ENCODE data around the gene TOM1.

The TOM1 gene

DNA sequence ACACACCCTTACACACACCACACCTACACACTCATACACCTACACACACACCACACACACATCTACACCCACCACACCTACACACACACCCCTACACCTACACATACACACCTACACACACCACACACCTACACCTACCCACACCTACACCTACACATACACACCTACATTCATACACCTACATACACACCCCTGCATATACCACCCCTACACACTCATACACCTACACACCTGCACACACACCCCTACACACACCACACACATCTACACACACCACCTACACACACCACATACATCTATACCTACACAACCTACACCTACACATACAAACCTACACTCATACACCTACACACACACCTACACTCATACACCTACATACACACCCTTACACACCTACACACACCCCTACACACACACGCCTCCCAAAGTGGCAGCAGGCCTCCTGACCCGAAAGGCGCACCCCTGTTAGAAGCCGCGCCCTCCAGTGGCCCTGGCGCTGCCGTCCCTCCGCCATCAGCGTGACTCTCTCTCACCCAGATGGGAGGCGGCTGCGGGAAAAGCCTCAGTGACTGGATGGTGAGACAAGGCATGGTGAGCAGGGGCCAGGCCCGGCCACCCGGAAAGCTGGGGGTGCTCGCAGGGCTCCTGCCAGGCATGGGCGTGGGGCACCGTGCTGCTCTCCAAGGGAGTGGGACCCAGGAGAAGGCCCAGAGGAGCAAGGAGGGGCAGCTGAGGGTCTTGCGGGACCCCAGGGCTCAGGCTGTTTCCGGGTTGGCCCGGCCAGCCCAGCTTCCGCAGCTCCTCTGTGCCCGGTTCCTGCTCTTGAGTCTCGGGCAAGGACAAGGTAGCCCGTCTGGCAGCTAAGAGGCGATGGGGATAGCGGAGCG lies 44.2 kb downstream of the TOM1 start:
- no peaks in the 10 kb centered on the region for H3K9me3 ChIP-seq (ENCODE audit: control insufficient read depth in 1 of 2, low read length in 2 of 2)
- no peak overlapping the region for H3K27ac ChIP-seq (ENCODE audit: low read depth, low read length)
- H3K4me3 ChIP-seq (ENCODE audit: low read depth in 1 of 2, low read length in 2 of 2) = no peak overlapping the region
- H3K36me3 ChIP-seq (ENCODE audit: control insufficient read depth in 1 of 2, insufficient read depth in 2 of 2, low read length in 2 of 2) = peaks cover 24 to 69% of the 10 kb centered on the region in 2 donors
- no peak overlapping the region for H3K9ac ChIP-seq (ENCODE audit: low read depth in 1 of 2, low read length in 2 of 2)
- peaks cover 0 to 7% of the 10 kb centered on the region in 2 donors for H3K4me1 ChIP-seq (ENCODE audit: control insufficient read depth in 1 of 2, insufficient read depth in 2 of 2, low read length in 2 of 2)
- H3K27me3 ChIP-seq (ENCODE audit: control insufficient read depth in 1 of 2, insufficient read depth in 2 of 2, low read length in 2 of 2) = no peaks in the 10 kb centered on the region

DNA sequence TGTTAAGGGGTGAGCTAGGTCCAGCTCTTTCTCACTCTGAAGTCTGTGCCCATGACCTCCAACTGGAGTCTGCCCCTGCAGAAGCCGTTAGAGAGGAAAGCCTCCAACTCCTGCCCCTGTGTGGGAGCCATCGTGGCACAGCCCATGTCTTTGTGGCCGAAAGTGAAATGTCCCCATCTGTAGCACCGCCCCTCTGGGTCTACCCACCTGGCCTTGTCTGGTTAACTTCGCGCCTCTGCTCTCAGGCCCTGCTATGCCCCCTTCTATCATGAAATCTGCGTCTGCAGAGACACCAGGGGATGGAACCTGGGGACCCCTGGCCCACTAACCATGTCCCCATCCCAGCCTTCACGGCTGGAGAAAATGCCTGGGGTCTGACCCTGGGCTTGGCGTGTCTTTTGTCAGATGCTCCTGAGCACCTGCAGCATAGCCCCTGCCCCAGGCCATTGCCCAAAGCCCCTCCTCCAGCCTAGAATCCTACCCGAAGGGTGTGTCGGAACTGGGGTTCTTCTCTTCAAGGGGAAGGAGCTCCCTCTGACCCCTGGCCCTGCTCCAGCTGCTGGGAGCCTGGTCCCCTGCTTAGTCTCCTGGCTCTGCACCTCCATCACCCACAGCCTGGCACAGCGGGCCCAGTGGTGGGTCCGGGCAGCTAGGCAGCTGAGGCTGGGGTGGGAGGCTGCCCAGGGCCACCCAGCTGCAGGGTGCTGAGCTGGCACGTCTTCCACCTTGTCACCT lies 45.4 kb downstream of the TOM1 start:
- peaks cover 24 to 65% of the 10 kb centered on the region in 2 donors for H3K36me3 ChIP-seq (ENCODE audit: control insufficient read depth in 1 of 2, insufficient read depth in 2 of 2, low read length in 2 of 2)
- H3K9me3 ChIP-seq (ENCODE audit: control insufficient read depth in 1 of 2, low read length in 2 of 2) = no peaks in the 10 kb centered on the region
- no peak overlapping the region for H3K9ac ChIP-seq (ENCODE audit: low read depth in 1 of 2, low read length in 2 of 2)
- H3K27ac ChIP-seq (ENCODE audit: low read depth, low read length) = no peak overlapping the region
- H3K4me1 ChIP-seq (ENCODE audit: control insufficient read depth in 1 of 2, insufficient read depth in 2 of 2, low read length in 2 of 2) = peaks cover 0 to 7% of the 10 kb centered on the region in 2 donors
- no peak overlapping the region for H3K4me3 ChIP-seq (ENCODE audit: low read depth in 1 of 2, low read length in 2 of 2)
- H3K27me3 ChIP-seq (ENCODE audit: control insufficient read depth in 1 of 2, insufficient read depth in 2 of 2, low read length in 2 of 2) = no peaks in the 10 kb centered on the region

- Histone ChIP-seq H3K27ac (ENCODE audit: low read depth, low read length) (no peak overlapping the region), H3K4me3 (ENCODE audit: low read depth in 1 of 2, low read length in 2 of 2) (no peak overlapping the region), H3K9ac (ENCODE audit: low read depth in 1 of 2, low read length in 2 of 2) (no peak overlapping the region), H3K27me3 (ENCODE audit: control insufficient read depth in 1 of 2, insufficient read depth in 2 of 2, low read length in 2 of 2) (no peaks in the 10 kb centered on the region), H3K36me3 (ENCODE audit: control insufficient read depth in 1 of 2, insufficient read depth in 2 of 2, low read length in 2 of 2) (peaks cover 20 to 58% of the 10 kb centered on the region in 2 donors), H3K4me1 (ENCODE audit: control insufficient read depth in 1 of 2, insufficient read depth in 2 of 2, low read length in 2 of 2) (peaks cover 6 to 10% of the 10 kb centered on the region in 2 donors), H3K9me3 (ENCODE audit: control insufficient read depth in 1 of 2, low read length in 2 of 2) (no peaks in the 10 kb centered on the region)
Observed at GRCh38 chr22:35345808-35346505, 46.3 kb downstream of the TOM1 start.

- peaks cover 13 to 16% of the 10 kb centered on the region in 2 donors for H3K4me1 ChIP-seq (ENCODE audit: control insufficient read depth in 1 of 2, insufficient read depth in 2 of 2, low read length in 2 of 2)
- H3K9me3 ChIP-seq (ENCODE audit: control insufficient read depth in 1 of 2, low read length in 2 of 2) = no peaks in the 10 kb centered on the region
- no peak overlapping the region for H3K27ac ChIP-seq (ENCODE audit: low read depth, low read length)
- no peak overlapping the region for H3K4me3 ChIP-seq (ENCODE audit: low read depth in 1 of 2, low read length in 2 of 2)
- peaks cover 14 to 51% of the 10 kb centered on the region in 2 donors for H3K36me3 ChIP-seq (ENCODE audit: control insufficient read depth in 1 of 2, insufficient read depth in 2 of 2, low read length in 2 of 2)
- H3K9ac ChIP-seq (ENCODE audit: low read depth in 1 of 2, low read length in 2 of 2) = no peak overlapping the region
- no peaks in the 10 kb centered on the region for H3K27me3 ChIP-seq (ENCODE audit: control insufficient read depth in 1 of 2, insufficient read depth in 2 of 2, low read length in 2 of 2)
Observed at GRCh38 chr22:35346596-35347220, 47.0 kb downstream of the TOM1 start.

- H3K9me3 ChIP-seq (ENCODE audit: control insufficient read depth in 1 of 2, low read length in 2 of 2) = no peaks in the 10 kb centered on the region
- no peaks in the 10 kb centered on the region for H3K27me3 ChIP-seq (ENCODE audit: control insufficient read depth in 1 of 2, insufficient read depth in 2 of 2, low read length in 2 of 2)
- H3K4me1 ChIP-seq (ENCODE audit: control insufficient read depth in 1 of 2, insufficient read depth in 2 of 2, low read length in 2 of 2) = peaks cover 13 to 20% of the 10 kb centered on the region in 2 donors
- no peak overlapping the region for H3K9ac ChIP-seq (ENCODE audit: low read depth in 1 of 2, low read length in 2 of 2)
- H3K27ac ChIP-seq (ENCODE audit: low read depth, low read length) = no peak overlapping the region
- H3K4me3 ChIP-seq (ENCODE audit: low read depth in 1 of 2, low read length in 2 of 2) = no peak overlapping the region
- H3K36me3 ChIP-seq (ENCODE audit: control insufficient read depth in 1 of 2, insufficient read depth in 2 of 2, low read length in 2 of 2) = peaks cover 14 to 44% of the 10 kb centered on the region in 2 donors
Observed at GRCh38 chr22:35347462-35347861, 47.8 kb downstream of the TOM1 start.

- H3K9me3 ChIP-seq (ENCODE audit: control insufficient read depth in 1 of 2, low read length in 2 of 2) = no peaks in the 10 kb centered on the region
- no peak overlapping the region for H3K27ac ChIP-seq (ENCODE audit: low read depth, low read length)
- no peaks in the 10 kb centered on the region for H3K27me3 ChIP-seq (ENCODE audit: control insufficient read depth in 1 of 2, insufficient read depth in 2 of 2, low read length in 2 of 2)
- H3K36me3 ChIP-seq (ENCODE audit: control insufficient read depth in 1 of 2, insufficient read depth in 2 of 2, low read length in 2 of 2) = peaks cover 14 to 37% of the 10 kb centered on the region in 2 donors
- no peak overlapping the region for H3K4me3 ChIP-seq (ENCODE audit: low read depth in 1 of 2, low read length in 2 of 2)
- peaks cover 13 to 26% of the 10 kb centered on the region in 2 donors for H3K4me1 ChIP-seq (ENCODE audit: control insufficient read depth in 1 of 2, insufficient read depth in 2 of 2, low read length in 2 of 2)
- no peak overlapping the region for H3K9ac ChIP-seq (ENCODE audit: low read depth in 1 of 2, low read length in 2 of 2)
Observed at GRCh38 chr22:35348026-35348590, 48.4 kb downstream of the TOM1 start.

- peaks cover 13 to 26% of the 10 kb centered on the region in 2 donors for H3K4me1 ChIP-seq (ENCODE audit: control insufficient read depth in 1 of 2, insufficient read depth in 2 of 2, low read length in 2 of 2)
- H3K27ac ChIP-seq (ENCODE audit: low read depth, low read length) = no peak overlapping the region
- peaks cover 9 to 31% of the 10 kb centered on the region in 2 donors for H3K36me3 ChIP-seq (ENCODE audit: control insufficient read depth in 1 of 2, insufficient read depth in 2 of 2, low read length in 2 of 2)
- H3K9ac ChIP-seq (ENCODE audit: low read depth in 1 of 2, low read length in 2 of 2) = no peak overlapping the region
- H3K9me3 ChIP-seq (ENCODE audit: control insufficient read depth in 1 of 2, low read length in 2 of 2) = no peaks in the 10 kb centered on the region
- H3K4me3 ChIP-seq (ENCODE audit: low read depth in 1 of 2, low read length in 2 of 2) = no peak overlapping the region
- H3K27me3 ChIP-seq (ENCODE audit: control insufficient read depth in 1 of 2, insufficient read depth in 2 of 2, low read length in 2 of 2) = no peaks in the 10 kb centered on the region
Observed at GRCh38 chr22:35348703-35349102, 49.0 kb downstream of the TOM1 start.

DNA sequence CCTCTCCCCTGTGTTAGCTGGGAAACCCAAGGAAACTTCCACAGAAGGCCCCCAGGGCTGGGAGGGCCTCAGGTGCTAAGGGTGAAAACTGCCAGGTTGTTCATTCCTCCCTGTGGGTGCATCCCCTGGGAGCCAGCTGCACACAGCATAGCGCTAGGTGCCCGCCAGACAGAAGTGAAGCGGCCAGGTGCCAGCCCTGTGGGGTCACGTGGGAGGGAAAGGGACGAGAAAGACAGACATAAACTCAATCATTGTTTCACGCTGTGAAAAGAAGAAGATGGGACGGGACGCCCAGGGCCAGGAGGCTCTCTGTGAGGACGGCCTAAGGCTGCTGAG lies 49.6 kb downstream of the TOM1 start:
- Histone ChIP-seq H3K9ac (ENCODE audit: low read depth in 1 of 2, low read length in 2 of 2) (no peak overlapping the region), H3K4me1 (ENCODE audit: control insufficient read depth in 1 of 2, insufficient read depth in 2 of 2, low read length in 2 of 2) (peaks cover 13 to 26% of the 10 kb centered on the region in 2 donors), H3K27ac (ENCODE audit: low read depth, low read length) (no peak overlapping the region), H3K4me3 (ENCODE audit: low read depth in 1 of 2, low read length in 2 of 2) (no peak overlapping the region), H3K27me3 (ENCODE audit: control insufficient read depth in 1 of 2, insufficient read depth in 2 of 2, low read length in 2 of 2) (no peaks in the 10 kb centered on the region), H3K36me3 (ENCODE audit: control insufficient read depth in 1 of 2, insufficient read depth in 2 of 2, low read length in 2 of 2) (peaks cover 7 to 25% of the 10 kb centered on the region in 2 donors), H3K9me3 (ENCODE audit: control insufficient read depth in 1 of 2, low read length in 2 of 2) (no peaks in the 10 kb centered on the region)

DNA sequence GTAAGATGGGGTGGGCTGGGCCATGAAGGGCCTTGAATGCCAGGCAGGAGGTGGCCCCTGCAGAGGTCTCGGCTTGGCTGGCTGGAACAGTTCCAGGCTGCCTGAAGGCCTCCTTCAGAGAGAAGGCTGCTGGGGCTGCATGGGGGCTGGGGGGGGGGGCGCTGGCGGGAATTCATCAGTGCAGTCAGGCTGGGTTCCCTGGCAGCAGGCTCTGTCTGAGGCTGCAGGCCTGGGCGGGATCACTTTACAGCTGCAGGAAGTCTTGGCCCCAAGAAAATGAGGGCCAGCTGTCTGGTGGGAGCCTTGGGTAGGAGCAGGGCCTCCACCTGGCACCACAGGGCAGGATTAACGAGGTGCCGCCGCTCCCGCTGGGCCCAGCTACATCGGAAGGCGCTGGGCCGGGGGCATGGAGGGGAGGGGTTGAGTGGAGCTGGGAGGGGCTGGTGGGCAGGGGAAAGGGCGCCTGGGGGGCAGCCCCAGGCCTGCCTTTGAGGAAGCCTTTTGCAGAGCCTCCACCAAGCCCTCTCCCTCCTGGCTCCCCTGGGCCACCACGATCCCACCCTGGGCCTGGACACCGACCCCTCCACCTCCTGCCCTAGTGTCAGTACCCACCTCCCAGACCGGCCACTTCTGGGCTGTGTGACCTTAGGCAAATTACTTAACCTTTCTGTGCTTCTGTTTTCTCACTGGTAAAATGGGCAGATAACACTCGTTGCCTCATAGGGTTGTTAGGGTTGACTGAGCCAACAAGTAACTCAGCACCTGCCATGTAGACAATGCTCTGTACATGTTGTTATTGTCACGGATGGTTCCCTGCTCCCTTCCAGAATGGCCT lies 50.2 kb downstream of the TOM1 start:
- Histone ChIP-seq H3K36me3 (ENCODE audit: control insufficient read depth in 1 of 2, insufficient read depth in 2 of 2, low read length in 2 of 2) (peaks cover 2 to 20% of the 10 kb centered on the region in 2 donors), H3K4me1 (ENCODE audit: control insufficient read depth in 1 of 2, insufficient read depth in 2 of 2, low read length in 2 of 2) (peaks cover 13 to 26% of the 10 kb centered on the region in 2 donors), H3K9me3 (ENCODE audit: control insufficient read depth in 1 of 2, low read length in 2 of 2) (no peaks in the 10 kb centered on the region), H3K27me3 (ENCODE audit: control insufficient read depth in 1 of 2, insufficient read depth in 2 of 2, low read length in 2 of 2) (no peaks in the 10 kb centered on the region), H3K9ac (ENCODE audit: low read depth in 1 of 2, low read length in 2 of 2) (peak overlapping the region; percentile 44 to 53), H3K27ac (ENCODE audit: low read depth, low read length) (no peak overlapping the region), H3K4me3 (ENCODE audit: low read depth in 1 of 2, low read length in 2 of 2) (peak overlapping the region in 1 of 2 donors; percentile 81)

Measured in duodenal mucosa (tissue), 2 donors.